NCI-H1436 treated with DMSO at 0.1 percent for 48 hours (cell line): ENCODE results near the gene PTPRG.
"Not testable (repeated sequence)": the region's sequence is repeated elsewhere in the genome, so short reads cannot be mapped to it uniquely, and the experiment has no call there.

Source experiments
- DNase-seq: peaks from one replicate; lab custom pipeline; 2025; lab: John Stamatoyannopoulos, UW

The PTPRG gene

GRCh38 chr3:61804782-61805181 lies 243.4 kb downstream of the PTPRG start:
- no peak for DNase-seq

GRCh38 chr3:61805510-61806080 lies 244.2 kb downstream of the PTPRG start:
- no peak for DNase-seq

GRCh38 chr3:61806810-61807209 lies 245.4 kb downstream of the PTPRG start:
- no peak for DNase-seq

- DNase-seq, result no peak
Measured at GRCh38 chr3:61807865-61808276, 246.5 kb downstream of the PTPRG start.

GRCh38 chr3:61808526-61808925 lies 247.2 kb downstream of the PTPRG start:
- no peak for DNase-seq

GRCh38 chr3:61808999-61809398 lies 247.6 kb downstream of the PTPRG start:
- DNase-seq, result no peak

GRCh38 chr3:61809879-61810278 lies 248.5 kb downstream of the PTPRG start:
- no peak for DNase-seq

GRCh38 chr3:61810953-61811497 lies 249.7 kb downstream of the PTPRG start:
- no peak for DNase-seq

GRCh38 chr3:61811652-61812051 lies 250.3 kb downstream of the PTPRG start:
- no peak for DNase-seq

- DNase-seq, result no peak
Measured at GRCh38 chr3:61812085-61812484, 250.7 kb downstream of the PTPRG start.

GRCh38 chr3:61812517-61812916 lies 251.1 kb downstream of the PTPRG start:
- DNase-seq, result no peak

GRCh38 chr3:61813636-61814035 lies 252.3 kb downstream of the PTPRG start:
- no peak for DNase-seq

GRCh38 chr3:61814674-61815073 lies 253.3 kb downstream of the PTPRG start:
- DNase-seq, result no peak

GRCh38 chr3:61816304-61816703 lies 254.9 kb downstream of the PTPRG start:
- DNase-seq, result not testable (repeated sequence)

- DNase-seq, result no peak
Measured at GRCh38 chr3:61819861-61820260, 258.5 kb downstream of the PTPRG start.

GRCh38 chr3:61820306-61820992 lies 259.1 kb downstream of the PTPRG start:
- no peak for DNase-seq

- DNase-seq, result no peak
Measured at GRCh38 chr3:61821823-61822251, 260.5 kb downstream of the PTPRG start.

- DNase-seq, result no peak
Measured at GRCh38 chr3:61822588-61822987, 261.2 kb downstream of the PTPRG start.

- DNase-seq, result no peak
Measured at GRCh38 chr3:61824553-61825135, 263.3 kb downstream of the PTPRG start.

GRCh38 chr3:61826161-61826560 lies 264.8 kb downstream of the PTPRG start:
- DNase-seq, result no peak

GRCh38 chr3:61828184-61828874 lies 267.0 kb downstream of the PTPRG start:
- no peak for DNase-seq

GRCh38 chr3:61828880-61829721 lies 267.7 kb downstream of the PTPRG start:
- DNase-seq, result no peak
